Esophagus muscularis mucosa (tissue), 3 donors: Measurements from ENCODE around the gene CENPV.

Source experiments
- CTCF ChIP-seq, 3 experiments: fragments of 200-600 bp in 2 of 3; fragments of 450-650 bp in 1 of 3; sonication (generic) in 2 of 3; IDR thresholded peaks; one replicate each; pipeline ENCODE4 v1.5.1; 2017 to 2019; ENCODE audit warnings: antibody characterized with exemption in 3 of 3, mild to moderate bottlenecking in 2 of 3, moderate library complexity in 1 of 3
- EP300 ChIP-seq: sonication (generic); formaldehyde crosslinking; IDR thresholded peaks from one replicate; pipeline ENCODE4 v1.6.1; 2017; ENCODE audit warnings: antibody characterized with exemption

- TF ChIP-seq EP300: no peak
- peak in 1 of 3 experiments; percentile 18 for TF ChIP-seq CTCF (IDR thresholded peaks at IDR 0.05)
These were observed at the start of gene CENPV for GRCh38 chr17:16353317-16354174.
